ENCODE results near the gene PIGP.

The PIGP gene

DNA sequence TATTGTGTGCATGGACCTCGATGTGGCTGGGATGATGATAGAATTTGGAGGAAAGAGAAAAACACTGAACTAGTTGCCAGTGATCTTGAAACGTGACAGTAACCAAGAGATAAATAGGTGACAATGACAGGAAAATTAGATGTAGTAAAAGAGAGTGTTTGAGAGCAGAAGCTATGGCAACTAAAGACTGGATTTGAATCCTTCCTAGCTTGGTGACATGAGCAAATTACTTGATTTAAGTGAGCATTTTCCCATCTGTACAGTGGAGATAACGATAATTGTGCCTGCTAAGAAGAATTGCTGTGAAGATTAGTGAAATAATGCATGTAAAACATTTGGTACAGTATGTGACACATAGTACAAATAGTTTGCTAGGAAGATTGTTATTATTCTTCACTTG is 12.9 kb upstream of the PIGP start:
- no peak overlapping the region for H3K4me3 ChIP-seq (ENCODE audit: low read length)
- TF ChIP-seq, protein P1, sequence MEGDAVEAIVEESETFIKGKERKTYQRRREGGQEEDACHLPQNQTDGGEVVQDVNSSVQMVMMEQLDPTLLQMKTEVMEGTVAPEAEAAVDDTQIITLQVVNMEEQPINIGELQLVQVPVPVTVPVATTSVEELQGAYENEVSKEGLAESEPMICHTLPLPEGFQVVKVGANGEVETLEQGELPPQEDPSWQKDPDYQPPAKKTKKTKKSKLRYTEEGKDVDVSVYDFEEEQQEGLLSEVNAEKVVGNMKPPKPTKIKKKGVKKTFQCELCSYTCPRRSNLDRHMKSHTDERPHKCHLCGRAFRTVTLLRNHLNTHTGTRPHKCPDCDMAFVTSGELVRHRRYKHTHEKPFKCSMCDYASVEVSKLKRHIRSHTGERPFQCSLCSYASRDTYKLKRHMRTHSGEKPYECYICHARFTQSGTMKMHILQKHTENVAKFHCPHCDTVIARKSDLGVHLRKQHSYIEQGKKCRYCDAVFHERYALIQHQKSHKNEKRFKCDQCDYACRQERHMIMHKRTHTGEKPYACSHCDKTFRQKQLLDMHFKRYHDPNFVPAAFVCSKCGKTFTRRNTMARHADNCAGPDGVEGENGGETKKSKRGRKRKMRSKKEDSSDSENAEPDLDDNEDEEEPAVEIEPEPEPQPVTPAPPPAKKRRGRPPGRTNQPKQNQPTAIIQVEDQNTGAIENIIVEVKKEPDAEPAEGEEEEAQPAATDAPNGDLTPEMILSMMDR (conservative IDR thresholded peaks at IDR 0.05; ENCODE audit: low read depth, low read length): no peak
- DNase-seq (ENCODE audit: low read depth): no peak

DNA sequence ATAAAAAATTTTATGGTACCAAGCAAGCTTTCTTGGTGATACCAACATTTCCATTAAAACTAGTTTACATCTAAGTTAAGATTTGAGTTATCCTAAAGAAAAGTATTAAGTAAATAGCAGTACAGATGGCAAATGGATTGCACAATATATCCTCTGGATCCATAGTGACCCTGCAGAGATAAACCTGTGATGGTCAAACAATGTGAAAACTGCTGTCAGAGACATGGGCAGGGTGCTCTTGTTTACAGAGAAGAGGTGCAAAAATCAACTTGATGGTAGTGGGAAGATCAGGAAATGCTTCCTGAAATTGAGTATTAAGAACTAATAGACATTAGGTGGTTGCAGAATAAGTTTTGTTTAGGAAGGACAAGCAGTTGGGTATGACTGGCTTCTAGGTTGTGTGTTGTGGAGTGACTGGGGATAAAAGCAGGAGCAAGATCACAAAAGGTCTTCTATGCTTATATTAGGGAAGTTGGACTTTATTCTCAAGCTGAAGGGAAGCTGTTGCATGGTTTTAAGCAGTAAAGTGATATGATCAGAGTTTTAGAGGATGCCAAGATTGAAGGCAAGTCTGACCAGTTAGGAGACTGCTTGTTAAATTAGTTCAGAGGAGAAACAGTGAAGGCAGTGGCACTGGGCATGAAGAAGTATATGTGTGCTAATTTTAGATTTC is 10.1 kb upstream of the PIGP start:
- TF ChIP-seq, protein P1 (conservative IDR thresholded peaks at IDR 0.05; ENCODE audit: low read depth, low read length): no peak
- no peak for DNase-seq (ENCODE audit: low read depth)
- no peak overlapping the region for H3K4me3 ChIP-seq (ENCODE audit: low read length)

DNA sequence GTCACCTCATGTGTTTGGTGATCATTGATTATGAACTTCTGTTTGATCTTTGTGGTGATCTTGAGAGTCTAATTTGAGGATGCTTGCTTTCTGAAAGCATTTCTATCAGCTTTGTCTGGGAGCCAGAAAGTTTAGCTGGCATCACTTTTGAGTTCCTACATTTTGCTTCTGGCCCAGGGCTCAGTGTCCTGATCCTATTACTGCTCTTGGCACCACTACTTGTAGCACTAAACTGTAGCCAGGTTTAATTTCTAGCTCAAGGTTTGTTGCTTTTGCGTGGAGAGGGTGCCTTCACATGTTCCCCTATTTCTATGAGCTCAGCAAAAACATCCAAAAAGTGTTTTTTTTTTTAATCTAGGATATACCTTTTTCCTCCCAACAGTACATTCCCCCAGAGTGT is 9.5 kb upstream of the PIGP start:
- no peak overlapping the region for H3K4me3 ChIP-seq (ENCODE audit: low read length)
- no peak for DNase-seq (ENCODE audit: low read depth)
- TF ChIP-seq, protein P1 (conservative IDR thresholded peaks at IDR 0.05; ENCODE audit: low read depth, low read length): no peak

DNA sequence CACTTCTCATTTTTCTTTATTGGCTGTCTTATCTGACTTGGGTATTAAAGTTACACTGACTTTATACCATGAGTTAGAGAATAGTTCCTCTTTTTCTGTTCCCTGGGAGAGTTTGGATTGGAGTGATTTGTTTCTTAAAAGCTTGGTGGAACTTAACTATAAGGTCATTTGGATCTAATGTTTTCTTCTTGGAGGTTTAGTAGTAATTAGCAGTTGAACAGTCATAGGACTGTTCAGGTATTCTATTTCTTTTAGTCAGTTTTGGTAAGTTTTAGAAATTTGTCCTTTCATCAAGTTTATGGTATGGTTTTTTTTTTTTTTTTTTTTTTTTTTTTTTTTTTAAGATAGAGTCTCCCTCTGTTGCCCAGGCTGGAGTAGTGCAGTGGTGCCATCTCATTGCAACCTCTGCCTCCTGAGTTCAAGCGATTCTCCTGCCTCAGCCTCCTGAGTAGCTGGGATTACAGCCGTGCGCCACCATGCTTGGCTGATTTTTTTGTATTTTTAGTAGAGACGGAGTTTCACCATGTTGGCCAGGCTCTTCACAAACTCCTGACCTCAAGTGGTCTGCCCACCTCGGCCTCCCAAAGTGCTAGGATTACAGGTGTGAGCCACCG is 6.4 kb upstream of the PIGP start:
- no peak overlapping the region for H3K4me3 ChIP-seq (ENCODE audit: low read length)
- DNase-seq (ENCODE audit: low read depth): no peak
- TF ChIP-seq, protein P1 (conservative IDR thresholded peaks at IDR 0.05; ENCODE audit: low read depth, low read length): peak; percentile 42

DNA sequence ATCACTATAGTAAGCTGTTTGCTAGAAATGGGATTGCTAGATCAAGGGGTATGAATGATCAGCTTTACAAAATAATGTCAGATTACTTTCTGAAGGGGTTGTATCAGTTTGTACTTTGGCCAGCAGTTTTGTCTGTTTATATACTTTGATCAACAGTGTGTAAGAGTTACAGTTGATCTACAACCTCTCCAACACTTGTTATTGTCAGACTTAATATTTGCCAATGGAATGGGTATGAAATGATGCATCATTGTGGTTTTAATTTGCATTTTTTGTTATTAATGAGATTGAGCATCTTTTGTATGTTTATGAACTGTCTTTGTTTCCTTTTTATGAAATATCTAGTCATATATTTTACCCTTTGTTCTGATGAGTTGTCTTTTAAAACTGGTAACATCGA is 4.5 kb upstream of the PIGP start:
- TF ChIP-seq, protein P1 (conservative IDR thresholded peaks at IDR 0.05; ENCODE audit: low read depth, low read length): no peak
- no peak for DNase-seq (ENCODE audit: low read depth)
- no peak overlapping the region for H3K4me3 ChIP-seq (ENCODE audit: low read length)

DNA sequence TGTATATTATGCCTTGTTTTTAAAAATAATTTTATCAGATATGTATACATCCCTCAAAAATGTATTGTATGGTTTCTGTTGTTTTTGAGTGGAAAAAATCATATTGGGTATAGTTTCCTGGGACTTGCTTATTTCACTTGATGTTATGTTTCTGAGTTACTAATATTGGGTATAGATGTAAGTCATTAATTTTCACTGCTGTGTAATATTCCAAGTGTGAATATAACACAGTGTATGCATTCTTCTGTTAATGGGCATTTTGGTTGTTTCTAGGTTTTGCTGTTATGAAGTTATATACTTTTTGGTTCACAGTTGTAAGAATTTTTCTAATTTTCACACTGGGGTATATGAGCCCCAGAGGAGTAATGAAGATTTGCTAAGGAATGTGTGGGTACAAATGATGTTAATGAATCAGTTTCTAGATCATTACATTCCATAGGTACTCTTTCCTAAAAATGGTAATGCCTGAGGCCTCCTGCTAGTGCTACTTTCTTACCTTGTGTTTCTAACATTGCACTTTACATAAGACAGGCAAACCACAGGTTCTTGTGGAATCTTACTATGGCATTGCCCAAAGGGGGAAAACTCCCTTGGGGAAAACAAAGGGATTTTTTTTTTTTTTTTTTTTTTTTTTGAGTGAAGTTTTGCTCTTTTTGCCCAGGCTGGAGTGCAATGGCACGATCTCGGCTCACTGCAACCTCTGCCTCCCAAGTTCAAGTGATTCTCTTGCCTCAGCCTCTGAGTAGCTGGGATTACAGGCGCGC is 3.4 kb upstream of the PIGP start:
- no peak for DNase-seq (ENCODE audit: low read depth)
- no peak overlapping the region for H3K4me3 ChIP-seq (ENCODE audit: low read length)
- TF ChIP-seq, protein P1 (conservative IDR thresholded peaks at IDR 0.05; ENCODE audit: low read depth, low read length): no peak

Measured in retinal pigment epithelial cell (primary cell).